OCI-M2 (cell line): ENCODE results near the gene AKAP13.

Experiments
- DNase-seq: peaks from one replicate; lab custom pipeline; 2025; ENCODE audit not compliant: unreplicated experiment; lab: John Stamatoyannopoulos, UW

Gene AKAP13

GRCh38 chr15:85764649-85765277 lies 384.4 kb downstream of the AKAP13 start:
- no peak for DNase-seq

- no peak for DNase-seq
Observed at GRCh38 chr15:85766001-85766831, 385.8 kb downstream of the AKAP13 start.

GRCh38 chr15:85767785-85768529 lies 387.6 kb downstream of the AKAP13 start:
- no peak for DNase-seq

GRCh38 chr15:85768595-85769168 lies 388.3 kb downstream of the AKAP13 start:
- DNase-seq = no peak

GRCh38 chr15:85769182-85769900 lies 388.9 kb downstream of the AKAP13 start:
- no peak for DNase-seq

GRCh38 chr15:85770096-85771041 lies 390.0 kb downstream of the AKAP13 start:
- no peak for DNase-seq

GRCh38 chr15:85771271-85771670 lies 390.9 kb downstream of the AKAP13 start:
- no peak for DNase-seq

GRCh38 chr15:85771781-85772445 lies 391.5 kb downstream of the AKAP13 start:
- DNase-seq = no peak

- DNase-seq = no peak
Observed at GRCh38 chr15:85772668-85773067, 392.3 kb downstream of the AKAP13 start.

GRCh38 chr15:85773249-85773648 lies 392.8 kb downstream of the AKAP13 start:
- DNase-seq = no peak

- no peak for DNase-seq
Observed at GRCh38 chr15:85773970-85774369, 393.6 kb downstream of the AKAP13 start.

GRCh38 chr15:85777250-85778106 lies 397.1 kb downstream of the AKAP13 start:
- DNase-seq = no peak

- DNase-seq = no peak
Observed at GRCh38 chr15:85778107-85778776, 397.8 kb downstream of the AKAP13 start.

- DNase-seq = no peak
Observed at GRCh38 chr15:85779249-85779648, 398.8 kb downstream of the AKAP13 start.

- no peak for DNase-seq
Observed at GRCh38 chr15:85780225-85780985, 400.0 kb downstream of the AKAP13 start.

- DNase-seq = no peak
Observed at GRCh38 chr15:85781099-85781498, 400.7 kb downstream of the AKAP13 start.

- no peak for DNase-seq
Observed at GRCh38 chr15:85782064-85782463, 401.7 kb downstream of the AKAP13 start.
